ENCODE results near the gene FER.

Gene FER

DNA sequence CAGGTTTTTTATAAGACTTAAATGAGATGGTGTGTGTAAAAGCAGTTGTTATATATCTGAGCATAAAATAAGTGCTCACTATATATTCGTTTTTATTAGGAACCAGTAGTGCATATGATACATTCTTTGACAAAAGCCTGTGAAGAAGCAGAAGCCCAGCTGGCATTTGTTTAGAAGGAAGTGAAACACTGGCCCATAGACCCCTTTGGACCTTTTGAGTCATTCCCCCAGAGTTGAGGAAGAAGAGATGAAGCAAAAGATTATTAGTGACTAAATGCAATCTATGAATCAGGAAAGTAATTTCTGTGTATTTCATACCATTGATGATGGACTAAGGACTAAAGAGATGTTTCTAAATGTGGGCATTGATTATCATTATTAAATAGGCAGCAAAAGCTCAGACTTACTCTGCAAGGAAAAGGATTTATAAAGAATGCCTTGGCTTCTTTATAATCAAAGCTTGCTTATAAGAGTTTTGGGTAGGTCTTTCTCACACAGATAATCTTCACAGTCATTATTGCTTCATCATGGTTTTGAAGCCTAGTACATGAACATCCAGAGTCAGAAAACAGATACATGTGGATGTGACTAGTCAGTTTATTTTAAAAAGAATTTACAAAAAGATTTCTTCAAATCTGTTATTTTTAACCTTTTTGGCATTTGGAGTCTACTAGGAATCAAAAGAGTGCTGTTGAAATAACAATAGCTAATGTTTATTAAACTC lies 16.9 kb upstream of the FER start:
- Histone ChIP-seq H3K4me2 (ENCODE audit: insufficient read depth, low read length) (no peak overlapping the region), H3K4me1 (ENCODE audit: insufficient read depth, low read length) (peaks cover 29% of the 10 kb centered on the region), H3K79me2 (ENCODE audit: insufficient read depth, low read length) (no peaks in the 10 kb centered on the region), H3K36me3 (ENCODE audit: insufficient read depth, low read length) (no peaks in the 10 kb centered on the region), H4K20me1 (ENCODE audit: insufficient read depth, low read length) (no peaks in the 10 kb centered on the region), H3K9me3 (ENCODE audit: insufficient read depth, low read length, severe bottlenecking) (no peaks in the 10 kb centered on the region), H3K27ac (ENCODE audit: low read length) (no peak overlapping the region), H3K9ac (ENCODE audit: low read depth, low read length) (no peak overlapping the region), H3K27me3 (ENCODE audit: insufficient read depth, low read length, poor library complexity) (no peaks in the 10 kb centered on the region), H2AFZ (ENCODE audit: low read depth, low read length) (no peak overlapping the region), H3K4me3 (ENCODE audit: low read depth in 1 of 2, low read length in 2 of 2) (no peak overlapping the region)
- ATAC-seq (ENCODE audit: insufficient read depth, low read depth) (no peak), DNase-seq (no peak)
- TF ChIP-seq, protein P1, sequence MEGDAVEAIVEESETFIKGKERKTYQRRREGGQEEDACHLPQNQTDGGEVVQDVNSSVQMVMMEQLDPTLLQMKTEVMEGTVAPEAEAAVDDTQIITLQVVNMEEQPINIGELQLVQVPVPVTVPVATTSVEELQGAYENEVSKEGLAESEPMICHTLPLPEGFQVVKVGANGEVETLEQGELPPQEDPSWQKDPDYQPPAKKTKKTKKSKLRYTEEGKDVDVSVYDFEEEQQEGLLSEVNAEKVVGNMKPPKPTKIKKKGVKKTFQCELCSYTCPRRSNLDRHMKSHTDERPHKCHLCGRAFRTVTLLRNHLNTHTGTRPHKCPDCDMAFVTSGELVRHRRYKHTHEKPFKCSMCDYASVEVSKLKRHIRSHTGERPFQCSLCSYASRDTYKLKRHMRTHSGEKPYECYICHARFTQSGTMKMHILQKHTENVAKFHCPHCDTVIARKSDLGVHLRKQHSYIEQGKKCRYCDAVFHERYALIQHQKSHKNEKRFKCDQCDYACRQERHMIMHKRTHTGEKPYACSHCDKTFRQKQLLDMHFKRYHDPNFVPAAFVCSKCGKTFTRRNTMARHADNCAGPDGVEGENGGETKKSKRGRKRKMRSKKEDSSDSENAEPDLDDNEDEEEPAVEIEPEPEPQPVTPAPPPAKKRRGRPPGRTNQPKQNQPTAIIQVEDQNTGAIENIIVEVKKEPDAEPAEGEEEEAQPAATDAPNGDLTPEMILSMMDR (IDR thresholded peaks at IDR 0.05; ENCODE audit: borderline replicate concordance, extremely low read depth, low read length, poor library complexity, severe bottlenecking), result no peak
- no peak for TF ChIP-seq EZH2 (IDR thresholded peaks at IDR 0.05; ENCODE audit: borderline replicate concordance, low read depth, low read length, severe bottlenecking)

DNA sequence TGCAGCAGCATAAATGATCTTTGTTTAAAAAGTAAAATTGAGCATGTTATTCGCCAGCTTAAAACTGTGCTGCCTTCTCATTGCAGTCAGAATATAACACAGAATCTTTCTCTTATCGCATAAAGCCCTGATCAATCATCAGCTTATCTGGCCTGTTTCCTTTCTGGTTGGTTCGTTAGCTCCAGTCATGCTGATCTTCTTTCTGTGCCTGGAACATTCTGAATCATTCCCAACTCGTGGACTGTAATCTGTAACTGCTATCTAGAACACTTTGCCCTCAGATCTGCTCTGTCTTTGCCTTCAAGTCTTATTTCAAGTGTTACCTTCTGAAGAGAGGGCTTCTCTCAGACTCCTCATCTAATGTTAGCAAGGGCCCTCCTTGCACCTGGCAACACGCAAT lies 11.9 kb upstream of the FER start:
- DNase-seq (no peak), ATAC-seq (ENCODE audit: insufficient read depth, low read depth) (no peak)
- Histone ChIP-seq H3K27me3 (ENCODE audit: insufficient read depth, low read length, poor library complexity) (no peaks in the 10 kb centered on the region), H3K9ac (ENCODE audit: low read depth, low read length) (no peak overlapping the region), H3K79me2 (ENCODE audit: insufficient read depth, low read length) (no peaks in the 10 kb centered on the region), H3K4me2 (ENCODE audit: insufficient read depth, low read length) (no peak overlapping the region), H3K27ac (ENCODE audit: low read length) (no peak overlapping the region), H3K4me3 (ENCODE audit: low read depth in 1 of 2, low read length in 2 of 2) (no peak overlapping the region), H4K20me1 (ENCODE audit: insufficient read depth, low read length) (no peaks in the 10 kb centered on the region), H3K4me1 (ENCODE audit: insufficient read depth, low read length) (no peaks in the 10 kb centered on the region), H3K9me3 (ENCODE audit: insufficient read depth, low read length, severe bottlenecking) (no peaks in the 10 kb centered on the region), H3K36me3 (ENCODE audit: insufficient read depth, low read length) (no peaks in the 10 kb centered on the region), H2AFZ (ENCODE audit: low read depth, low read length) (peak overlapping the region; percentile 2; the same call in 1 of the 2 replicates)
- TF ChIP-seq, protein P1 (IDR thresholded peaks at IDR 0.05; ENCODE audit: borderline replicate concordance, extremely low read depth, low read length, poor library complexity, severe bottlenecking), result no peak
- TF ChIP-seq EZH2 (IDR thresholded peaks at IDR 0.05; ENCODE audit: borderline replicate concordance, low read depth, low read length, severe bottlenecking), result no peak

DNA sequence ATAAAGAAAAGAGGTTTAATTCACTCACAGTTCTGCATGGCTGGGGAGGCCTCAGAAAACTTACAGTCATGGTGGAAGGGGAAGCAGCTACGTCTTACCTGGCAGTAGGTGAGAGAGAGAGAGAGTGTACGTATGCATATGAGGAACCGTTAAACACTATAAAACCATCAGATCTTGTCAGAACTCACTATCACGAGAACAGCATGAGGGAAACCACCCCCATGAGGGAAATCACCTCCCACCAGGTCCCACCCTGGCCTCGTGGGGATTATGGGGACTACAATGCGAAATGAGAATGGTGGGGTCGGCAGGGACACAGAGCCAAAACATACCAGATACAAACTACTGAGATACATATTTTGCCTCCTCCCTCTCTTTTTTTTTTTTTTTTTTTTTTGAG lies 10.8 kb upstream of the FER start:
- Histone ChIP-seq H3K27me3 (ENCODE audit: insufficient read depth, low read length, poor library complexity) (no peaks in the 10 kb centered on the region), H3K36me3 (ENCODE audit: insufficient read depth, low read length) (no peaks in the 10 kb centered on the region), H3K9me3 (ENCODE audit: insufficient read depth, low read length, severe bottlenecking) (no peaks in the 10 kb centered on the region), H4K20me1 (ENCODE audit: insufficient read depth, low read length) (no peaks in the 10 kb centered on the region), H3K4me1 (ENCODE audit: insufficient read depth, low read length) (no peaks in the 10 kb centered on the region), H3K79me2 (ENCODE audit: insufficient read depth, low read length) (no peaks in the 10 kb centered on the region), H3K4me2 (ENCODE audit: insufficient read depth, low read length) (no peak overlapping the region), H3K4me3 (ENCODE audit: low read depth in 1 of 2, low read length in 2 of 2) (no peak overlapping the region), H2AFZ (ENCODE audit: low read depth, low read length) (no peak overlapping the region), H3K9ac (ENCODE audit: low read depth, low read length) (no peak overlapping the region), H3K27ac (ENCODE audit: low read length) (no peak overlapping the region)
- TF ChIP-seq EZH2 (IDR thresholded peaks at IDR 0.05; ENCODE audit: borderline replicate concordance, low read depth, low read length, severe bottlenecking), result no peak
- TF ChIP-seq, protein P1 (IDR thresholded peaks at IDR 0.05; ENCODE audit: borderline replicate concordance, extremely low read depth, low read length, poor library complexity, severe bottlenecking), result no peak
- ATAC-seq (ENCODE audit: insufficient read depth, low read depth) (no peak), DNase-seq (no peak)

All from DND-41 (cell line).